HFF-Myc (cell line): ENCODE measurements around the gene SELENOI.

ENCODE experiments used
- DNase-seq: peaks from one replicate; pipeline ENCODE4 v3.0.0-alpha.2; 2011; ENCODE audit warnings: low read depth; ENCODE audit errors: extremely low read depth
- H3K4me3 ChIP-seq: replicated peaks from 2 replicates; pipeline ENCODE4 v1.5.1; 2011; ENCODE audit warnings: low read depth, mild to moderate bottlenecking, control low read depth, low read length
- CTCF ChIP-seq: IDR thresholded peaks from 2 replicates; pipeline ENCODE4 v1.5.1; 2012; ENCODE audit warnings: mild to moderate bottlenecking, low read depth, low read length, control low read depth; ENCODE audit errors: missing control alignments

SELENOI gene

GRCh38 chr2:26444236-26444635, 98.3 kb downstream of the SELENOI start:
- DNase-seq: no peak

More at GRCh38 chr2:26444236-26444635, 98.3 kb downstream of the SELENOI start:
- no peak overlapping the region for H3K4me3 ChIP-seq
- TF ChIP-seq CTCF: no peak
